ENCODE results near the gene SNAPC1. TPM values are rescaled to one million over a fixed set of nuclear protein-coding genes. Genes with fewer than 3 reads are reported as not detected.

SNAPC1 gene
- total and polyA plus RNA-seq, 2 of the 13 experiments (the other 11 are each of a cell fraction or from before 2014, with no cell fraction given) = 2.6 to 8.5 TPM

GRCh38 chr14:61761959-61762786 lies at the start of gene SNAPC1 (continued):
- TF ChIP-seq CREB3 (CRISPR knock-in tag; IDR thresholded peaks at IDR 0.05) = no peak
- TF ChIP-seq NFYC (CRISPR knock-in tag; IDR thresholded peaks at IDR 0.05) = peak; percentile 70
- TF ChIP-seq TOPORS (CRISPR knock-in tag; IDR thresholded peaks at IDR 0.05) = 0 out of 2 replicates have a peak, but pooled peaks have one; percentile 19
- no peak for TF ChIP-seq ZNF740 (CRISPR knock-in tag; IDR thresholded peaks at IDR 0.05)
- TF ChIP-seq NFE2L2 (IDR thresholded peaks at IDR 0.05; ENCODE audit: low read length) = no peak
- TF ChIP-seq PITX1 (CRISPR knock-in tag; IDR thresholded peaks at IDR 0.05) = no peak; the same call in 1 of the 2 replicates
- no peak for TF ChIP-seq GTF3A (CRISPR knock-in tag; conservative IDR thresholded peaks at IDR 0.05)
- no peak for TF ChIP-seq STAG1 (CRISPR knock-in tag; IDR thresholded peaks at IDR 0.05)
- TF ChIP-seq MED13 (CRISPR knock-in tag; IDR thresholded peaks at IDR 0.05) = no peak
- TF ChIP-seq ATF7-NPFF (CRISPR knock-in tag; IDR thresholded peaks at IDR 0.05; ENCODE audit: low read depth) = 0 out of 2 replicates have a peak, but pooled peaks have one; percentile 41
- TF ChIP-seq DZIP1 (CRISPR knock-in tag; IDR thresholded peaks at IDR 0.05) = no peak
- no peak for TF ChIP-seq NCOR1 (IDR thresholded peaks at IDR 0.05; ENCODE audit: borderline replicate concordance, low read length)
- TF ChIP-seq RORA (CRISPR knock-in tag; IDR thresholded peaks at IDR 0.05) = no peak
- TF ChIP-seq KMT2A (CRISPR knock-in tag; IDR thresholded peaks at IDR 0.05) = 0 out of 2 replicates have a peak, but pooled peaks have one; percentile 28
- TF ChIP-seq POLR2AphosphoS5 (IDR thresholded peaks at IDR 0.05; ENCODE audit: low read depth, low read length) = peak; percentile 91
- TF ChIP-seq TEF (CRISPR knock-in tag; IDR thresholded peaks at IDR 0.05) = peak; percentile 46; the same call in 1 of the 2 replicates
- TF ChIP-seq ZNF660 (CRISPR knock-in tag; IDR thresholded peaks at IDR 0.05; ENCODE audit: borderline replicate concordance, low read depth) = no peak
- no peak for TF ChIP-seq ZNF737 (CRISPR knock-in tag; IDR thresholded peaks at IDR 0.05; ENCODE audit: borderline replicate concordance)
- TF ChIP-seq ZNF639 (CRISPR knock-in tag; conservative IDR thresholded peaks at IDR 0.05) = no peak; the same call in 1 of the 2 replicates
- no peak for TF ChIP-seq ARID3A (IDR thresholded peaks at IDR 0.05; ENCODE audit: low read depth, low read length)
- TF ChIP-seq ZSCAN30 (CRISPR knock-in tag; IDR thresholded peaks at IDR 0.05) = no peak
- TF ChIP-seq TBL1XR1 (IDR thresholded peaks at IDR 0.05; ENCODE audit: borderline replicate concordance, low read length, partially characterized antibody) = no peak
